Lung microvascular endothelial cell (primary cell): ENCODE measurements around the gene PDE3A. TPM values are rescaled to one million over a fixed set of nuclear protein-coding genes. Genes with fewer than 3 reads are reported as not detected.
A peak's percentile ranks its signal among the peaks of the same experiment; 100 is the strongest.
"Not testable (repeated sequence)": the region's sequence is repeated elsewhere in the genome, so short reads cannot be mapped to it uniquely, and the experiment has no call there.

Experiments used
- DNase-seq, 2 donors: peaks; one replicate each; pipeline versions ENCODE4 v3.0.0 to v3.0.0-alpha.2; 2010; ENCODE audit warnings: low read depth in 2 of 2
- total RNA-seq: library from RNA; depleted of rRNA; stranded (reverse); fragments of >200 nt; gene quantifications from 2 replicates; pipeline ENCODE4 v1.2.1, GENCODE V29; 2014

Gene PDE3A
- total RNA-seq, 1 donor from 2014 or later: 2.0 TPM

DNA sequence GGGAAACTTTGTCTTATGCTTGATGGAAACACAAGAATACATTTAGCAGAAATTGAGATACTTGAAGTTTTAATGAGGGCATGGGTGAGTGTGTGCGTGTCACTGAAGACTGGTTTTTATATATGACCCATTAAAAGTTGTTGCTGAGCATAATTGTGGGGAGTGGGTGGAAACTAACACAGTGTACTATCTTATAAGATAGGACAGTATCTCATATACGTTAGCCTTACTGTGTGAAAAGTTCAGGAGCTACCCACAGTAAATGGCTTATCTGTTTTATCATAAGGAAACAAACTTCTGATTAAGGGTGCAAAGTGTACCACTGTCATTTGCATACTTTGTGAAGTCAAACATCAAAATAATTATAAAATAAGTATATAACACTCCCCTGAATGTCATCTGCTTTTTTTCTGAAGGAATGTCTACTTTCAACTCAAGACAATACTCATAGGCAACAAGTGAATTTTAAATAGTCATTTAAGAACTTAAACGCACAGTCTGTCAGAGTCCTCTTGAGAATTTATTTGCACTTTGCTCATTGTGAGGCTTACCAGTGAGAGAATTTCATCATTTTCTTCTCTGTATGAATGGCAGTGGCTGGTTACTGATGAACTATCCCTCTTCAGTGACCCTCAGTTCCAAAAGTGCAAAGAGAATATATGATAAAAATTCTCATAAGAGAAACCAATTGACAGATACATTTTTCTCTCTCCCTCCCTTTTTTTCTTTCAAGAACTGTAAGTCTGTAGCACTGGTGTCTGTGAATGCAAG lies 4.2 kb downstream of the PDE3A start:
- no peak for DNase-seq

DNA sequence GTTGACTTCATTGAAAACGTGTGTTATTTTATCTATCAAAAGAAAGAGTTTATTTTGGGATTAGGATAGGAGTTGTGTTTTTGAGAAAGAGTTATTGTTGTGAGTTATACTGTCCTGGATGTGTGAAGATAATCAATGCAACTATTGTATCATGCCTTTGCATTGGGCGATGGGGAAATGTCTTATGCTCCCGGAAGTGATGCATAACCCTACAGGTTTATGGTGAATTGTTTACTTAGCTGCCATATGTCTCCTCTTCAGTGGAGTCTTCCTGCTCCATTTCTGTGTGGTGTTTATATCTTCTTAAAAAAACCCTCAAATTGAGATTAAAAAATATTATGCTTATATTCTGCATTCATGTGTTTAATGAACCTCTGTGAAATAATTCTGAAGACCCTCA lies 6.5 kb downstream of the PDE3A start:
- DNase-seq: no peak

DNA sequence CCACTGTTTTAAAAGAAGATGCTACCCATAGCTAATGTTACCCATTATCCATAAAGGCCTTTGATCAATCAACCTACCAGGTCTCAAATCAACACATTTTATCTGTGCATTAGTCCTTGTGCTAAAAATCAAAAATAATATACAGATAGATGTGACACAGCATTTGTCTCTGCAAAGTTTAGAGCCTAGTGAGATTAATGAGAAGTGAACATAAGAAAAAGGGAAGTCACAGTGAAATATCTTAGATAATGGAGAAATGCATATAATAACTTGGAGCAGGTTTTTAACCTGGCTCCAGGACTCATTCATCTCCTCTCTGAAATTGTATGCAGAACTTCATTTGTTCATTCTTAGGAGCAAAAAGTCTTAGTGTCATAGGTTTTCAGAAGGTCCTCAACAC lies 7.2 kb downstream of the PDE3A start:
- DNase-seq: no peak

DNA sequence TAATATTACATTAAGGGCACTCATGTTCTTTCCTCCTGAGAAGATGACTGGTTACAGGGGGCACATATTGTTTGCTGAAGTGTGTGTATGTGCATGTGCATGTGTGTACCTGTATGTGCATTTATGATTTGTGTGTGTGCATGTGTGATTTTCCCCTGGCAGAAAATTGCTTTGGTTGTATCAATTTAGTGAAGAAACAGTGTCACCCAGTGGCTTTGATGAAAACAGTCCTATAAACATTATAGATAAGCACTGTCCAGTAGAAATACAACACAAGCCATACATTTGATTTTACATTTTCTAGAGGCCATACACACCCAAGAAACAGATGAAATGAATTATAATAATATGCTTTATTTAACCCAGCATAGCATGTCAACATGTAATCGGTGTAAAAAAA lies 8.6 kb downstream of the PDE3A start:
- DNase-seq: peak; percentile 55 to 56

DNA sequence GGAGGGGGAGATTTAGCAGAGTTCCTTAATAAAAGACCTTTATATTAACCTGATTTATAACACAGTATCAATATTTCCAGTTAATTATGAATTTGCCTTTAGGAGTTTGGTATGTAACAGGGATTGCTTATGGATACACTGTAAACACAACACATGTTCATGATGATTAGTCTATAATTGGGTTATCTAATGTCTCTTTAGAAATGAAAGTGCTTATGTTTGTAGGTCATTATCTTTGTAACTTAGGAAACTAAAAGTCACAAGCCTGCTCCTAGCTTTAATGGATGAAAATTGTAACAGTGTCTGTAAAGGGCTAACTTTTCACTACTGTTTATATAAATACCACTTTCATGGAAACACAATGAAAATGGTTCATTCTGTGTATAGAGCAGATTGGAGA lies 9.4 kb downstream of the PDE3A start:
- DNase-seq: no peak

DNA sequence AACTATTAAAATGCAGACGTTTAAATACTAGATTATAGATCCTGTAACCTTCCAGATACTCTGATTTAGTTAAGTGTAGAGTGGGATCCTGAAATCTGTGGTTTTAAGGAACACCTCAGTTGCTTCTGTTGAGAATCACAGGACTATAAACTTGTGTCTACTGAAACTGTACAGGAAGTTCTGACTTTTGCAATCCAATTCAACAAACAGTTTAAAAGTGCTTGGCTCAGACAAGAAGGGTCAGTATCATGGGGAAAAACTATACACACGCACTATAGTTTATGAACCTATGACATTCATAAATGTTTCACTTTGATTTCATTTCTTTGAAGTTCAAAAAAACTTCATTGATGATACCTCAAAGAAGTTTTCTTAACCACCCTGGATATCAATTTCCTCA lies 13.8 kb downstream of the PDE3A start:
- DNase-seq: no peak

DNA sequence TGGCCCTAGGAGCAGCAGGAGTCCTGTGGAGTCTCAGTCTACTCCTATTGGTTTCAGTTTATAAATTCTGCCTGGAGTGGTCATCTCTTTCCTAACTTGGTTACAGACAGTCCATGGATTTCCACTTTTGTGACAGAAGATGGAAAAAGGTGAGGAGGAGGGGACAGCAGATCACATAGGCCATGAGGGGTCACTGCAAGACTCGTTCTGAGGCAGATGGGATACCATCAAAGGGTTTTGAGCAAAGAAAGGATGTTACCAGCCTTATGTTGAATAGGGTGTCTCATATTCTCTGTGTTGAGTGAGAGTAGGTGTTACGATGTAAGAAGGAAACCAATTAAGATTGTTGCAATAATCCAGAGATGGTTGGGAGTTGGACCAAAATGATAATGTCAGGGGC lies 15.3 kb downstream of the PDE3A start:
- DNase-seq: no peak

DNA sequence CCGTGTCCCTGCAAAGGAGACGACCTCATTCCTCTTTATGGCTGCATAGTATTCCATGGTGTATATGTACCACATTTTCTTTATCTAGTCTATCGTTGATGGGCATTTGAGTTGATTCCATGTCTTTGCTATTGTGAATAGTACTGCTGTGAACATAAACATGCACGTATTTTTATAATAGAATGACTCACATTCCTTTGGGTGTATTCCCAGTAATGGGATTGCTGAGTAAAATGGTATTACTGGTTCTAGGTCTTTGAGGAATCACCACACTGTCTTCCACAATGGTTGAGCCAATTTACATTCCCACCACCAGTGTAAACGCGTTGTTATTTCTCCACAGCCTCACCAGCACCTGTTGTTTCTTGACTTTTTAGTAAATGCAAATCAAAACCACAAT lies 16.5 kb downstream of the PDE3A start:
- DNase-seq: not testable (repeated sequence)

DNA sequence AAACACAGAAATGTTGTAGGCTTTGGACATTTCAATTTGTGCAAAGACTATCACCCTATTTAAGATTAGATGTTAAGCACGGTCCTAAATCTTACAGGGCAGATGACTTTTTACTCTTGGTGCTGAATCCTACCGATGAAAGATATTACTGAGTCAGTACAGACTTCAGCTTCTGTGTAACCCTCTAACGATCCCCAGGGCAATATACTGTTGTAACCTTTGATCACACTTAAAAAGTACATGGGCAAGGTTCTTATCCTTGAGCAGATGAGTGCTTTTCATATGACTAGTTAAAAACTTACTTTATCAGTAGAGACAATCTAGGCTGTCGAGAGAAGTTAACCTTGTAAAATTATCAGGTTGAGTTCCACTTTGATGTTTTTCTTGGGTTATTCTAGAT lies 22.5 kb downstream of the PDE3A start:
- DNase-seq: no peak

DNA sequence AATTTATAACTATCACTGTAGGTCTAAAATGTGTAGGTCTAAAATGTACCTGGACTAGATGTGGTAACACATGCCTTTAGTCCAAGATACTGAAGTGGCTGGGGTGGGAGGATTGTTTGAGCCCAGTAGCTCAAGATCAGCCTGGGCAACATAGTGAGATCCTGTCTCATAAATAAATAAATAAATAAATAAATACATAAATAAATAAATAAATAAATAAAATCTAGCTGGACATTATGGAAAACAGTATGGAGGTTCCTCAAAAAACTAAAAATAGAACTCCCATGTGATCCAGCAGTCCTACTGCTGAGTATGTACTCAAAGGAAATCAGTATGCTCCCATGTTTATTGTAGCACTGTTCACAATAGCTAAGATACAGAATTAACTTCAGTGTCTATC lies 24.0 kb downstream of the PDE3A start:
- DNase-seq: no peak

DNA sequence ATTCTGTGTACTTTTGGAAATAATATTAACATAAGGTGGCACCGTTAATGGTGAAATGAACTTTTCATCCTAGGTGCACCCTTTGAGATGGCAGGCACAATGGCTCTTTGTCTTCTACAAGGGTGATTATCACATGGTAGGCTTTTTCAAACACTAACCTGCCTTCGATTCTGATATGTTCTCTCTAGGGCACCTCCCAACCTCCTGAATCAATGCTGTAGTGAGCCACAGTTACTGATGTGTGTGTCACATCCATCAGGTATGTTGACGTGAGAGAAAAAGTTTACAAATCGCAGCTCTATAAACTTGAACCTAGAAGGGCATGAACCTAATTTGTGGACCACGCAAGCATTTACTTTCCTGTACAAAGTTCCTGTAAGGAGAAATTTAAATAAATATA lies 25.4 kb downstream of the PDE3A start:
- no peak for DNase-seq

DNA sequence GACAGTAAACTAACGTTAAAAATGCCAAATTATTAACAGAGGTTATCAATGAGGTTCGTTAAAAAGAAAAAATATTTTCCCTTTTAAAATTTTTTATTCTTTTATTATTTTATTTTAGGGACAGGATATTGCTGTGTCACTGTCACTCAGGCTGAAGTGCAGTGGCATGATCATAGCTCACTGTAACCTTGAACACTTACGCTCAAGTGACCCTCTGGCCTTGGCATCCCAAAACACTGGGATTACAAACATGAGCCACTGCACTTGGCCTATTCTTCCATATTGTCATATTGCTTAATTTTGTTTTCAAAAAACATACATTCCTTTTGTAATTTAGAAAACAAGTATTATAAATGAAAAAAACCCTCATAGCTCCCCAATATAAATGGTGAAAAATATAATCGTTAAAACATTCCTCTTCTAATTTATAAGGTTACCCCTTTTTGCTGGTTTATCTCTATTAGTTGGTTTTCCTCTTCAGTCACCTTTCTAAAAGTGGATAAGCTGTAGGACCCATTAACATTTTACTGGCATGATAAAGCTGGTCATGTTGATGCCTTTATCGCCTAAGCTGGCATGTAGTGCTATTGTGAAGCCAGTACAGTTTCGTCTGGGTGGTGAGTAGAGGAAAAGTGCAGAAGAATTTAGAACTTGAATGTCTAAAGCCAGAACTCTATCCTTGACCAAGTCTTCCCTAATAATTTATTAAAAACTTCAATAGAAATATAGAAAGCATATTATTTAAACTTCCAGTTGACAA lies 27.6 kb downstream of the PDE3A start:
- DNase-seq: no peak

DNA sequence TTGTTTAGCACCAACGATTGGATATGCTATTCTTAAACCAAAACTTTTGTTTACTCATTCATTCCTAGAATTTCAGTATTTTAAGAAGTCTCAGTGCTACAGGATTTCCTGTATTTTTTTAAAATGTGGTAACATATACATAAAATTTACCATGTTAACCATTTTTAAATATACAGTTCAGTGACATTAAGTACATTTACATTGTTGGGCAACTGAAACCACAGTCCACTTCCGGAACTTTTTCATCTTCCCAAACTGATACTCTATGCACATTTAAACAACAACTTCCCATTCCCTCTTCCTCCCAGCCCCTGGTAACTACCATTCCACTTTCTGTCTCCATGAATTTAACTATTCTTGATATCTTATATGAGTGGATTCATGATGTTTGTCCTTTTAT lies 30.3 kb downstream of the PDE3A start:
- DNase-seq: no peak

DNA sequence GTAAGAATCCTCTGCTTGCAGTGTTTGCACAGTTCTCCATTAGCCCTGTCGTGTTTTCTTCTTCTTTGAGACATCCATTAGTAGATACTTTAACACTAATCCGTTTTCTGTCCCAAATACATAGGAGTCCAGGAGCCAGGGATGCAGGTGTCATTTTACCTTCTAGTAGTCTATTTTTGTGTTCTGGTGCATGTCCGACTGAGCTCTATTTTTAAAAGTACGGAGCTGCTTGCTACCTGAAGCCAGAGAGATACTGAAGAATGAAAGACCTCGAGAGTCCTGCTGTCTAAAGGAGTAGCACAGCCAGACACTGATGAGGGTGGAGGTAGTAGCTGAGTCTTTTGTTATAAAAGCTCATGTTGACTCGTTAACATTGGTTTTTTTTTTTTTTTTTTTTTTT lies 31.7 kb downstream of the PDE3A start:
- no peak for DNase-seq

DNA sequence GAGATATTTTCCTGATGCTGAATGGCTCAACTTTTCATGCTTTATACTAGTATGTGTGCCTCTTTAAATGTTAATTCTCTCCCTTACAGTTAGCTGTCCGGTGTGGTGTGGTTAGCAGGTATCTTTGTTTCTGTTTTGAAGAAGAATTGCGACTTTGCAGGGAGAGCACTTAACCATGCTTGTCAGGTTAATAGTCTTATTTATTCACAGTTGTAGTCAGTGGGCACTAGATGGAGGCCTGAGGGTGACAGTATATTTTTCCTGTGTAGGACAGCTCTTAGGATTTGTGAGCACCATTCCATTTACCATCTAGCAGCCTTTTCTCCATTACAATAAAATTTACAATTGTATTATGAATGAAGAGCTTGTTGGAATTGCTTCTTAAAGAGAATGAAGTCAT lies 34.9 kb downstream of the PDE3A start:
- no peak for DNase-seq

DNA sequence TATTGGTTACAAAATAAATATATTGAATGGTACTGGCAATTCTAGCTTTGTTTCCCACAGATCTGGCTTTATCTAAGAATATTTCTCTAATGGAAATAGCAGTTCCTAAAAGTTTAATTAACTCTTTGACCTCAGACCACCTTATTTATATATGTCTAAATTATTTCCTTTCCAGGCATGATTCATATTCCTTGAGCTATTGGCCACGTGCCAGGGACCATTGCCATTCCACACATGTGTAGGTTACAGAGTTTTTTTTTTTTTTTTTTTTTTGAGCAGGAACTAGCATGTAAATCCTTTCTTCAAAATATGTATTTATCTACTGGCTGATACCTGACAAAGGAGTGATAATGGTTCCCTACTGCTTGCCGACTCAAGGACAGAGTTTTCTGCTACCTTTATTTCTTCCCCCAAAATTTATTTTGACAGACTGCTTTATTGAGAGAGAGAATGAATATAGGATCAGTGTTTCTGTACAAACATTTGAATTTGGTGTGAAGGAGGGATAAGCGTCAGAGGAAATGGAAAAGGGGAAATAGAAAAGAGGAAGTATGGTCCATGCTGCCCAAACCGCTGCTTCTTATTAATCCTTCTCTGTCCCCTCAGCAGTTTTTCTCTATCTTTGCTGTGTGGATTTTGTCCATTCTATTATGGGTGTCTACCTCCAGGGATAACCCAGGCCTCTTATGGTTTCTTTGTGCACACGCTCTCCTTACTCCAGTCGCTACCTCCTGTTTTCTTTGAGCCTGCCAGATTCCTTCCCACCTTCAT lies 36.4 kb downstream of the PDE3A start:
- DNase-seq: peak; percentile 6 to 73

DNA sequence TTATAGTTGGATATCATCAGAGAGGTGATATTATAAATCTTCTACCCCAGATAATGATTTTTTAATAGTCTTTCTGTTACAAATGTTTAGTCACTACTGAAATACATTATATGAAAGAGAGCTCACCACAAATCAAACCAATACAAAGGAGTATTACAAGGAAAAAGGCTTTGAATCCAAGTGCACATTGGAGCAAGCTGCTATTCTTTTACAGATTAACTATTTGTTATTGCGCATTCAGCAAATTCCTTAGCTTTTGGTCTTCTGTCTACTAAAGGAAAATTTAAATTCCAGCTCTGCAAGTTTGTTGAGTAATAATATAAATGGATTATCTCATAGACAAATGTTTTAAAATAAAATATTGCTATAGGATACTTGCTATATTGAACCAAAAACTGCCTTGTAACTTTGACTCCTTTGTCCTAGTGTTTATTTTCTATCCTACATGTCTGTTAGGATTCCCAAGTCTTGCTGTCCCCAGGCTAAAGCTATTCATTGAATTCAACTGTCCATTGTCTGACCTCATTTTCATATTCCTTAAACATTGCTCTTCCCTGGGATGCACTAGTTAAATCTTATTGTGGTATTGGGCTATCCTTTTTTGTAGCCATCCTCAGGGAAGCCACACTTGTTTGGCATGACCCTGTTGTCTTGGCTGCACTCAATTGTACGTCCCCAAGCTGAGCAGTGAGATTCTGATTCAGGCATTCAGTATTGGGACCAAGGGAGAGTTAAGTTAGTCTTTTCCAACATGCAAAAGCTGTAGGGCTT lies 41.5 kb downstream of the PDE3A start:
- DNase-seq: no peak

DNA sequence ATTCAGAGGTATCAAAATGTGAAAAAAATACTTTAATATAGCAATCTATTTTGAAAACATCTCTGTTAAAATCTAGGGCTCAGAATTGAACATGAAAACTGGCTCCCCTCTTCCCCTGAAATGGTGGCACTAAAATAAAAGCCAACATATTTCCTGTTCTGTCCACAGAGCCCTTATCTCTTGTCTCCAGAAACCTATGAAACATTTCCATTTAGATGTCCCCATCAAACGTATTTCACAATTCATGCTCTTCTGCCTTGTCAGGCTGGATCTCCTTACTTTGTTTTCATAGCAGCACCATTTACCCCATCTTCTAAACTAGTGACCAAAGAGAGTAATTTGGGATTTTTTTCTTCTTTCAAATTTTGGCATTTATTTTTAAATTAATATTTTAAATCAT lies 42.4 kb downstream of the PDE3A start:
- peak in 1 of 2 donors; percentile 14 for DNase-seq

DNA sequence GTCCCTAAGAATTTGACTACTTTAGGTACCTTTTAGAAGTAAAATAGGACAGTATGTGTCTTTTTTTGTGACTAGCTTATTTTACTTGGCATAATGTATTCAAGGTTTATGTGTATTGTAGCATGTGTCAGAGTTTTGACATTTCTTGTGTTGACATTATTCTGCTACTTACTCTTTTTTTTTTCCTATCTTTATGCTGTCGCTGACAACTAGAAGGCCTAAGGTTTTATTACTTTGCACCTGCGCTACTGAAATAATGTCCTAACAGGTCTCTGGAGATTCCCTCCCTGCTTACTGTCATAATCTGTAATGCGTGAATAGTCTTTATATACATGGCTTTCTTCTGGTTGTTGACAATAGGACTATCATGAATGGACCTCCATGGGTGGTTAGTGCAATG lies 43.0 kb downstream of the PDE3A start:
- no peak for DNase-seq

DNA sequence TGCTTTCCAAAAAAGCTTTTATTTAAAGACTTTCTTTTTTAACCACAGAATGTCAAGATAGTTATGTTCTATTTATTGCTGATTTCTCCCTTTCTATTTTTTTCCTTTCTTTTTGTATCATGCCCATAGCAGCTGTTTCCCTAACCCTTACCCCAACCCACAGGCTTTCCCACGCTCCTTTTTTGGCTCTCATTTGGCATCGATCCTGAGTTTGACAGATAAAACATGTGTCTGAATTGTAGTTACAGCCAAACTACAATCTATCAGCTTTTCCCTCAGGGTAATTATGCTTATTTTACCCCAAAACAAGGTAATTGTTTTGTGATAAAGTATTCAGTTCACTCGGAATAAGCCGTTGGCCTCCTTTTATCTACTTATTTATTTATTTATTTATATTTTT lies 46.7 kb downstream of the PDE3A start:
- peak; percentile 16 to 93 for DNase-seq

DNA sequence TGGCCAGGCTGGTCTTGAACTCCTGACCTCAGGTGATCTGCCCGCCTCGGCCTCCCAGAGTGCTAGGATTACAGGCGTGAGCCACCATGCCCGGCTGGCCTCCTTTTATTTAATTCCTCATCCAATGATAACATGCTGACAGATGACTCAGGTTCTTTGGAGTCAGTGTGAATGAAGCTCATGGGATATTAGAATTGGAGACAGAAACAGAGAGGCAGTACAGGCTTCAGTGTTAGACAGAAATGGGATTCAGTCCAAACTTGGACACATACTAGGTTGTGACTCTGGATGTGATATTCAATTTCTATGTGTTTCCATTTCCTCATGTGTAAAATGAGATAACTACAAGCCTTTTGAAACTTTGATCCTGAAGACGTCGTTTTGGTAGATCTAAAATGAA lies 47.3 kb downstream of the PDE3A start:
- peak in 1 of 2 donors; percentile 60 for DNase-seq

DNA sequence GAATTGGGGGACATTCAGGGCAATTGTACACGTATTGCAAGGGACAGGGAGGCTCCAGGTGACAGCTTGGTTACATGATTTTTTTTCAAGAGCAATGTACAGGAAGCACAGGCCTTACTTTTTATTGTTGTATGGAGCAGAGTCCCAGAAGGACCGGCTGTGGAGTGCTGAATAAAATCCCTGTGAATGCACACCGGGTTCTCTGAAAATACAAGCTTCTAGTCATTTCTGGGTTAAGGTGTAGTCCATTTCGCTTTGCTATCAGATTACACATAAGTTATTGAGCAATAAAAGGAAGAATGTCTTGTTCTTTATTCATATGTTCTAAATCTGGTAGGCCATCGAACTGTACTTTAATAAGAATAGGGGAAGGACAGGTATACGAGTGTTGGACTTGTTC lies 52.2 kb downstream of the PDE3A start:
- no peak for DNase-seq
